Stimulated activated CD8-positive, alpha-beta memory T cell treated with anti-CD3 and anti-CD28 coated beads, Interleukin-2, amount 100 ng/mL, for 1 hour (primary cell): ENCODE measurements around the gene IFNG-AS1.

Experiments
- DNase-seq, 2 donors: peaks; one replicate each; pipeline ENCODE4 v3.0.0-alpha.2; 2020; ENCODE audit warnings: low read depth in 2 of 2

The IFNG-AS1 gene

GRCh38 chr12:67994046-67994445, 4.8 kb downstream of the IFNG-AS1 start:
- no peak for DNase-seq

DNA sequence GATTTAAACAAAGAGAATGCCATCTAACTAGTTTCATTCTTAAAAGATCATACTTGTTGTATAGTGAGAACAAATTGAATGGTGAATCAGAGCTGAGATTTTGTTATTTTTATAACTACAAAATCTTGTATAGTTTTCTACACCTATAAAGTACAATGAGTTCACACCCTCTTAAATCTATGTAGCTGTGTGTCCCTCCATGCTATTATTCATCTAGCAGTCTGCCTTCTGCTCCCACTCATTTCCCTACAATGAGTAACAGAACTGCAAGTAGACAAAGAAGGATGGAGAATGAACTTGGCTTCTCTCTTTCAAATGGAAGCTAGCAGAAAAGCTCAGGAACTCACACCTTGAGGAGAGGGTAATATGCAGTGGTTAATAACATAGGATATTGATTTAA, 7.1 kb downstream of the IFNG-AS1 start:
- no peak for DNase-seq

DNA sequence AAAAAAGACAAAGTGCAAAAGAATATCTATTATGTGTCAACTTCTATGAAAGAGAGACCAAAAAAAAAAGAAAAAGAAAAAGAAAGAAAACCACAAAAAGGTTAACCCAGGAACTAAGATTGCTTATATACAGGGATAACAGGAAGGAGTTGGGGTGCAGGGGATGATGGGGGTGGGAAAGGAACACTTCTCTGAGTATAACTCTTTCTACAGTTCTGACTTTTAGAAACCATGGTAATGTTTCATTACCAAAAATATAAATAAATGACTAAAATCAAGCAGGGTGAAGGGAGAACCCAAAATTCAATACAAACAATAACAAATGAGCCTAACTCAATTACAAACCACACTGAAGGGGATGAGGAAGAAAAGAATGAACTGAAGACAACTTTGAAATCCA, 9.1 kb downstream of the IFNG-AS1 start:
- DNase-seq: no peak

DNA sequence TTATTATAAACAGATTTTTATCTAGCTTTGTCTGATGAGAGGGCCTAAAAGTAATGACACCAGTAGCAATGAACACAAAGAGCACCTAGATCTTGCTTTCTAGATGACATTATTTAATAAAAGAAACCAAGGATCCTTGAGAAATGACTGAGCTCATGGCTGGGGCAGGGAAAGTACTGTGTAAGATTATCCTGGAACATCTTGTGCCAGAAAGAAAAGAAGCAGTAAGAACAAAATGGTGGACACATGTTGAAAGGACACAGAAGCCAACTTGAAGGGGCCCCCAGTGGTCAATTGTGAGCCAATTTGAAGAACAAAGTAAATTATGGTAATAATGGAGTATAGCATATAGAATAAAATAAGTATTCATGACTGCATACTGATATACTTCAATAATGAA, 10.0 kb downstream of the IFNG-AS1 start:
- no peak for DNase-seq

DNA sequence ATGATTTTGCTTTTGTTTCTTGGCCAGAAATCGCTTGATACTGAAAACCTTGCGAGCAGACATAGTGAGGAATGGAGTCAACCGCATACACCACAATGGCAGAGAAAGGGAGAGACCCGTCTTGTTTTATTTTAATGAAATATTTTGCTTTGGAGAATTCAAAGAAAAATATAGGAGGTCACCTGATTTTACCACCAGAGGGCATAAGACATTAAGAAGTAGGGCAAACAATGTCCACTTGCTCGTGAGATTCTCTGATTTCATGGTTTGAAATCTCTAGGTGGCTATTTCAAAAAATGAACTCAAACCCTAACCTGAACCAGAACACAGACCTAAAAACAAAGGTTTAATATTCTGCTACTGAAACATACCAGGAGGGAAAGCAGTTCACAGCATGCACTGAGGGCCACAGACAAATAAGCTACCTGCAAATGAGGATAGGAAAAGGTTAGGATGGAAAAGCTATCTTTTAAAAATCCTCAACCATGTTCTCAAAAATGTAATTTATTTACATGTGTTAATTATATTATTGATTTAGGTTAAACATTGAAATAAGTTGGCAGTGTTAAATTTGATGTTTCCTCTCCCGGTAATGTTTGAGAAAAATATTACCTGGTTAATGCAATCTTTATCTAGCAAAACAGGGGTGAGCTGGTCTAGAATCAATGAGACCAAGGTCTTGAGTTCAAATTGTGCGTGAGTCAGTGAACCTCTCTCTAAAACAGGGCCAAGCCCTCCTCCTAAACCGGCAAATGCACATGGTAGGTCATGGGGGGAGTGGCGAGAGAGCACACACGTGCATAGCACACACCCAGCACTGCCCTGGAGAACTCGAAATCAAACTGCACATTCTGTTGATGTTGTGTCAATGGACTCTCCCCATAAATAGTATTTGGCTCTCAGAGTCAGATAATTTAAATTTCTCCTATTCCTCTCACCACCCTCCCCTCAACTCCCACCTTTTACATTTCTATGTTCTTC, 12.5 kb downstream of the IFNG-AS1 start:
- DNase-seq: no peak

- no peak for DNase-seq
These were observed 14.5 kb downstream of the IFNG-AS1 start for GRCh38 chr12:68003777-68004176.

GRCh38 chr12:68007033-68007432, 17.8 kb downstream of the IFNG-AS1 start:
- DNase-seq: no peak

DNA sequence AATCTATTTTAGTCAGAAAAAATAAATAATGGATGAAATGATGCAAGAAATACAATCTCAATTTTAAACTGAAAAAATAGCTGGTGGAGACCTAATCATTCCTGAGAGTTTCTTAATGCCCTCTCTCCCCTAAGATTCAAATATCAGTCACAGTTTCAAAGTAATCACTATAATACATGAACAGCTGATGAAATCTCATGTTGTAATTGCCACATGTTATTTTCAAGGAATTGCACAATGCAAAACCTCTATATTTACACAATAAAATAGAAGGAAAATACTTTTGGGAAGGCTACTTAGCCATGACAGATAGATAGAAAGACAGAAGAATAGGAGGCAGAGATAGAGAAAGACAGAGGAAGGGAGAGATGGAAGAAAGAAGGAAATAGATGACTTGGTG, 18.2 kb downstream of the IFNG-AS1 start:
- DNase-seq: no peak

- no peak for DNase-seq
These were observed 22.1 kb downstream of the IFNG-AS1 start for GRCh38 chr12:68011206-68011881.

- DNase-seq: no peak
These were observed 22.6 kb downstream of the IFNG-AS1 start for GRCh38 chr12:68011882-68012207.

- no peak for DNase-seq
These were observed 23.5 kb downstream of the IFNG-AS1 start for GRCh38 chr12:68012712-68013111.

GRCh38 chr12:68013181-68013580, 23.9 kb downstream of the IFNG-AS1 start:
- no peak for DNase-seq

- no peak for DNase-seq
These were observed 26.9 kb downstream of the IFNG-AS1 start for GRCh38 chr12:68016136-68016535.

DNA sequence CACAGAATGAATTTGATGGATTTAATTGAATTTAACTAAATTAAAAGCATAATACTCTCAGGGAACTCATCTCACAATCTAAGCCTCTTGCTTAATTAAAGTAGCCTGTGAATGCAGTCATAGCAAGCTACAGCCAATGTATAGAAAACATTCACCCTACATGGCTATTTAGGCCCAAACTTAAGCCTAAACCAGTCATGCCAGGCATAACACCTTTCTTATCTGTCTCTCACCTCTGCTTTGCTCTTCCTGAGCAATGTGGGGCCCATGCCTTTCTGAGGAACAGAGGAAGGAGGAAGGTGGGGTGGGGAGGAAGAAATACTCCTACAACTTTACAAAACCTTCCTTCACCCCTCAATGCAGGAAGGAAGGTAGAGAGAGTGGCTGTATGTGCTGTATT, 29.1 kb downstream of the IFNG-AS1 start:
- DNase-seq: no peak

DNA sequence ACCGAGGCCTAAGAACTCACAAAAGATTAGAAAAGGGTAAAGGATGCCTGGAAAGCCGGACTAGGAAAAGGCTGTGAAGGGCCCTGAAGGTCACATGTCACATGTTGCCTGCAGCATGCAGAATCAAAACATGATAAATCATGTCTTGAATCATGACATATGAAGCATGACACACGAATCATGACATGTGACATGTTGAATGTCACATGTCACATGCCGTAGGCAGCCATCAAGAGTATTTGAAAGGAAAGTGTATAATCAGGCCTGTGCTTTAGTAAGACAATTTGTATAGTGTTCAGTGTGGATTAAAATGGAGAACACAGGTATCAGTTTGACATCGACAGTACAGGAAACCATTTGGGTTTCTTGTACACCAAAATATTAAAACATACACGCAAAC, 30.8 kb downstream of the IFNG-AS1 start:
- DNase-seq: no peak

GRCh38 chr12:68020699-68021098, 31.5 kb downstream of the IFNG-AS1 start:
- no peak for DNase-seq

GRCh38 chr12:68028647-68029046, 39.4 kb downstream of the IFNG-AS1 start:
- DNase-seq: no peak

DNA sequence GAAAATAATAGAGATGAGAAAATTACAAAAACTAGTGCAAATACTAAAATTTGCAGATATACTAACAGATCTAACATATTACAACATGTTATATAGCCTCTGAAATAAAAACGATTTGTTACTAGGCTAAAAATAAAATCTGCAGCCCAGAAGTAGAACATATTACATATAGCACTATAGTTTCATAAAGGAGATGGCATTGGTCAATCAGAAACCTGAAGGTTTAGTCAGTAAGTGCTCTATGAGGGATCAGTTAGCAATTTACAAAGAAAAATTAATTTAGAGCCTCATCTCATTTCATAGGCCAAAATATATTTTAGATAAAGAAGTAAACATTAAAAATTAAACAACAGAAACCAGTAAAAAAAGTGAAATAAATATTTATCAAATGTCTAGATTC, 41.0 kb downstream of the IFNG-AS1 start:
- DNase-seq: no peak

DNA sequence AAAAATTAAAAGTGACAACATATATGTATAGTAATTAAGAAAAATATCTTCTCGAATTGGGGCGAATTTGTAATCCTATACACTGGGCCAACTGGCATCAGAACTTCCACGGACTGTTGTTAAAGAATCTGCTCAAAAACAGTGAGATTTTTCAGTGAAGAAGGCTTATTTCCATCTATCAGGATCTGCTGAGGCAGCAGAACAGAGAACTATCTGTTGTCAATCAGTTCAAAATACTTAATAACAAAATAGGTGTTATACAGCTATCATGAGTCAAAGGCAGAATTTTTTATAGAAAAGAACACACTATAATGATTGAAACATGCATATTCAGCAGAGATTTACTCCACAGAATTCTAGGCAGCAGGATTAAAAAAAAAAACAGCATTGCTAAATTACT, 41.9 kb downstream of the IFNG-AS1 start:
- no peak for DNase-seq

- DNase-seq: no peak
These were observed 42.9 kb downstream of the IFNG-AS1 start for GRCh38 chr12:68031881-68032739.

DNA sequence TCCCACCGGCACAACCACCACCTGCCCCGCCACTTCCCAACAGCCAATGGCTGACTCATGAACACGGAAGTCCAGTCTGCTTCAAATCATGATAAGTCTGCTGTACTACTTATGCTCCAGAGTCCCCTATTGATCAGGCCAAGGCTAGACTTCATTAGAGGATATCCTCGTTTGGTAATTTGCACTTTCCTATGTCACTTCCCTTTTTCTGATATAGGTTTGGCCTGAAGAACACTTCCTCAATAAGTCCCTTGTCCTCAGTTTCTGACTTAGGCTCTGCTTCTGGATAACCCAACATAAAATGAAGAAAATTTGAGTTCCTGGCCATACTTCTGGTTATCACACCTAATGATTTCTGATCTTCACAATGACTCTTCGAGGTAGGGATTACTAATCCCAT, 45.3 kb downstream of the IFNG-AS1 start:
- DNase-seq: no peak

GRCh38 chr12:68036642-68037041, 47.4 kb downstream of the IFNG-AS1 start:
- DNase-seq: no peak
